IMR-90 (cell line): Measurements from ENCODE around the gene CTNND2.

Experiments used
- NFE2L2 ChIP-seq: fragments of 150-350 bp; IDR thresholded peaks from 2 replicates; pipeline ENCODE4 v1.6.1; 2016; ENCODE audit warnings: low read depth, mild to moderate bottlenecking, low read length
- TF ChIP-seq, protein P1 (sequence below): conservative IDR thresholded peaks from 2 replicates; pipeline ENCODE4 v1.5.1; 2012; ENCODE audit warnings: mild to moderate bottlenecking, low read depth, low read length, improper control_type of control experiment

DNA sequence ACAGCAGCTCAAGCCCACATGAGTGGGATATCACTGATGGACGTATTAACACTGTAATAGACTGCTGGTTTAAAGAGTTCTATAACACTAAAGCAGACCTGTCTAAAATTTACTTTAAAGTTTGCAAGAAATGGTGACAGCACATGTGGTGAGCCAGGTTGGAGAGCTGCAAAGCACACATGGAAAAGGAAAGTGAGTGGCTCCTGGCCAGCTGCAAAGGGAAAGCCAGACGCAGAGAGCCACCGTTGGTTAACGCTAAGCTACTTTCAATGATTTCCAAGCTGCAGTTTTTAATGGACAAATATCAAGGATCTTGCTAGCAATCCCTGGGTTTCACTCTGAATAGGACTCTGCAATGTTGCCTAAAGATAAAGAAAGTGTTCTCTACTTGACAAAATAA, 89.9 kb downstream of the CTNND2 start:
- TF ChIP-seq NFE2L2, result no peak
- TF ChIP-seq, protein P1, sequence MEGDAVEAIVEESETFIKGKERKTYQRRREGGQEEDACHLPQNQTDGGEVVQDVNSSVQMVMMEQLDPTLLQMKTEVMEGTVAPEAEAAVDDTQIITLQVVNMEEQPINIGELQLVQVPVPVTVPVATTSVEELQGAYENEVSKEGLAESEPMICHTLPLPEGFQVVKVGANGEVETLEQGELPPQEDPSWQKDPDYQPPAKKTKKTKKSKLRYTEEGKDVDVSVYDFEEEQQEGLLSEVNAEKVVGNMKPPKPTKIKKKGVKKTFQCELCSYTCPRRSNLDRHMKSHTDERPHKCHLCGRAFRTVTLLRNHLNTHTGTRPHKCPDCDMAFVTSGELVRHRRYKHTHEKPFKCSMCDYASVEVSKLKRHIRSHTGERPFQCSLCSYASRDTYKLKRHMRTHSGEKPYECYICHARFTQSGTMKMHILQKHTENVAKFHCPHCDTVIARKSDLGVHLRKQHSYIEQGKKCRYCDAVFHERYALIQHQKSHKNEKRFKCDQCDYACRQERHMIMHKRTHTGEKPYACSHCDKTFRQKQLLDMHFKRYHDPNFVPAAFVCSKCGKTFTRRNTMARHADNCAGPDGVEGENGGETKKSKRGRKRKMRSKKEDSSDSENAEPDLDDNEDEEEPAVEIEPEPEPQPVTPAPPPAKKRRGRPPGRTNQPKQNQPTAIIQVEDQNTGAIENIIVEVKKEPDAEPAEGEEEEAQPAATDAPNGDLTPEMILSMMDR, result no peak
